A549 (cell line): ENCODE results near the gene TUBA4A. TPM values are rescaled to one million over a fixed set of nuclear protein-coding genes. Genes with fewer than 3 reads are reported as not detected.

ENCODE experiments used
- ATAC-seq, 2 experiments: fragments of 200-7000 bp in 1 of 2; fragments of >200 bp in 1 of 2; cut with Nextera tagmentation in 1 of 2; cut with Tn5 transposase in 1 of 2; 3 replicates each; pipeline versions ENCODE4 v1.8.0 to v1.9.1; 2018 to 2020; ENCODE audit warnings: mild to moderate bottlenecking in 1 of 2, moderate library complexity in 1 of 2
- CTCF ChIA-PET: fragments of 300-600 bp; sonication (Branson Sonifier 250); formaldehyde crosslinking; extraction: SDS; loops from one replicate; lab custom pipeline; 2021; ENCODE audit warnings: antibody characterized with exemption, inconsistent platforms; lab: Yijun Ruan, JAX
- POLR2A ChIA-PET: fragments of 350-600 bp; formaldehyde crosslinking; extraction: SDS; loops from one replicate; lab custom pipeline; 2021; ENCODE audit warnings: antibody characterized with exemption, inconsistent platforms; lab: Yijun Ruan, JAX
- DNase-seq, 2 experiments: peaks; one replicate each; pipeline versions ENCODE4 v3.0.0 to v3.0.0-alpha.2; 2011 to 2016; ENCODE audit warnings: low read depth in 1 of 2, low spot score in 1 of 2
- FAIRE-seq: peaks from 2 replicates; lab custom pipeline; 2011; peaks lifted over from hg19 to GRCh38; lab: Jason Lieb, UNC
- H3K27ac ChIP-seq, 2 experiments: fragments of >200 bp; sonication (Bioruptor Twin); formaldehyde crosslinking; 3 replicates each; pipeline ENCODE4 v1.5.1; 2016 to 2017
- H3K4me1 ChIP-seq: fragments of >200 bp; sonication (Bioruptor Twin); formaldehyde crosslinking; 3 replicates; pipeline ENCODE4 v1.6.1; 2016
- H3K4me2 ChIP-seq: fragments of >200 bp; sonication (Bioruptor Twin); formaldehyde crosslinking; 3 replicates; pipeline ENCODE4 v1.6.1; 2016
- H3K4me3 ChIP-seq: fragments of >200 bp; sonication (Bioruptor Twin); formaldehyde crosslinking; 3 replicates; pipeline ENCODE4 v1.5.1; 2016
- H3K9me3 ChIP-seq: fragments of >200 bp; sonication (Bioruptor Twin); formaldehyde crosslinking; 3 replicates; pipeline ENCODE4 v1.6.1; 2016
- BHLHE40 ChIP-seq: IDR thresholded peaks from 2 replicates; pipeline ENCODE4 v1.6.1; 2012; ENCODE audit warnings: low read depth, low read length, inconsistent platforms
- CHD2 ChIP-seq: fragments of 150-350 bp; IDR thresholded peaks from 2 replicates; pipeline ENCODE4 v1.6.1; 2014; ENCODE audit warnings: low read length; ENCODE audit not compliant: partially characterized antibody
- CHD4 ChIP-seq: fragments of 200-600 bp; sonication (generic); IDR thresholded peaks from 2 replicates; pipeline ENCODE4 v1.6.1; 2016; ENCODE audit warnings: antibody characterized with exemption, mild to moderate bottlenecking, borderline replicate concordance
- EP300 ChIP-seq, 2 experiments: fragments of >200 bp; sonication (Bioruptor Twin); formaldehyde crosslinking; IDR thresholded peaks; 2 replicates in 1 of 2; 3 replicates in 1 of 2; pipeline ENCODE4 v1.6.1; 2016 to 2017
- ESRRA ChIP-seq: fragments of 150-350 bp; IDR thresholded peaks from 2 replicates; pipeline ENCODE4 v1.6.1; 2014; ENCODE audit warnings: mild to moderate bottlenecking, low read length, borderline replicate concordance
- FOSB ChIP-seq: fragments of 250-450 bp; sonication (Bioruptor Pico); IDR thresholded peaks from 2 replicates; pipeline ENCODE4 v1.5.0; 2020; ENCODE audit warnings: mild to moderate bottlenecking, moderate library complexity
- FOXS1 ChIP-seq: fragments of 250-450 bp; sonication (Bioruptor Pico); IDR thresholded peaks from 2 replicates; pipeline ENCODE4 v1.5.0; 2020; ENCODE audit warnings: mild to moderate bottlenecking, moderate library complexity
- GATA3 ChIP-seq: IDR thresholded peaks from 2 replicates; pipeline ENCODE4 v1.6.1; 2012; ENCODE audit warnings: borderline replicate concordance
- HEYL ChIP-seq: fragments of 250-450 bp; sonication (Bioruptor Pico); IDR thresholded peaks from 2 replicates; pipeline ENCODE4 v1.8.0; 2021; ENCODE audit warnings: mild to moderate bottlenecking, moderate library complexity
- HOXB5 ChIP-seq: fragments of 250-450 bp; sonication (Bioruptor Pico); IDR thresholded peaks from 2 replicates; pipeline ENCODE4 v1.5.0; 2020; ENCODE audit warnings: mild to moderate bottlenecking, moderate library complexity
- KDM5A ChIP-seq: fragments of 200-600 bp; sonication (generic); IDR thresholded peaks from 2 replicates; pipeline ENCODE4 v1.6.1; 2016; ENCODE audit warnings: antibody characterized with exemption, mild to moderate bottlenecking
- MAZ ChIP-seq: fragments of 150-350 bp; IDR thresholded peaks from 2 replicates; pipeline ENCODE4 v1.6.1; 2014; ENCODE audit warnings: antibody characterized with exemption, low read depth, low read length, borderline replicate concordance
- NFE2L2 ChIP-seq: fragments of 150-350 bp; conservative IDR thresholded peaks from 2 replicates; pipeline ENCODE4 v1.6.1; 2014; ENCODE audit warnings: low read length
- NPAS2 ChIP-seq: fragments of 250-450 bp; sonication (Bioruptor Pico); IDR thresholded peaks from 2 replicates; pipeline ENCODE4 v1.8.0; 2022; ENCODE audit warnings: mild to moderate bottlenecking, moderate library complexity, borderline replicate concordance
- NR3C1 ChIP-seq: fragments of >200 bp; sonication (Bioruptor Twin); formaldehyde crosslinking; IDR thresholded peaks from 3 replicates; pipeline ENCODE4 v1.6.1; 2017
- RAD21 ChIP-seq, 2 experiments: fragments of >200 bp in 1 of 2; sonication (Bioruptor Twin) in 1 of 2; formaldehyde crosslinking in 1 of 2; IDR thresholded peaks in 1 of 2; conservative IDR thresholded peaks in 1 of 2; 2 replicates in 1 of 2; 3 replicates in 1 of 2; pipeline ENCODE4 v1.6.1; 2012 to 2018; ENCODE audit warnings: inconsistent platforms in 1 of 2
- RARB ChIP-seq: fragments of 250-450 bp; sonication (Bioruptor Pico); IDR thresholded peaks from 2 replicates; pipeline ENCODE4 v1.8.0; 2021; ENCODE audit warnings: mild to moderate bottlenecking, moderate library complexity
- RFX5 ChIP-seq: fragments of 450-650 bp; IDR thresholded peaks from 2 replicates; pipeline ENCODE4 v1.7.1; 2014; ENCODE audit warnings: antibody characterized with exemption, mild to moderate bottlenecking, moderate library complexity
- RNF2 ChIP-seq: fragments of 200-600 bp; sonication (generic); IDR thresholded peaks from 2 replicates; pipeline ENCODE4 v1.6.1; 2016; ENCODE audit warnings: low read depth, mild to moderate bottlenecking, antibody characterized with exemption, moderate library complexity, borderline replicate concordance
- SMC3 ChIP-seq: fragments of >200 bp; sonication (Bioruptor Twin); formaldehyde crosslinking; IDR thresholded peaks from 3 replicates; pipeline ENCODE4 v1.6.1; 2018; ENCODE audit warnings: inconsistent platforms
- TFCP2L1 ChIP-seq: fragments of 250-450 bp; sonication (Bioruptor Pico); IDR thresholded peaks from 2 replicates; pipeline ENCODE4 v1.5.0; 2021; ENCODE audit warnings: mild to moderate bottlenecking
- ZC3H11A ChIP-seq: fragments of 450-650 bp; IDR thresholded peaks from 2 replicates; pipeline ENCODE4 v1.6.1; 2014; ENCODE audit warnings: antibody characterized with exemption, mild to moderate bottlenecking
- whole genome bisulfite sequencing: methylation state at CpG from one replicate; pipeline ENCODE4 v1.1.6; 2017; ENCODE audit errors: missing lambda C conversion rate; 5-methylcytosine and 5-hydroxymethylcytosine counted together
- polyA plus RNA-seq, 4 experiments: library from polyadenylated mRNA; depleted of rRNA in 3 of 4; stranded (reverse); fragments of >200 nt; fragmentation: RNase III in 1 of 4; extraction: RNeasy Plus Mini Kit Qiagen cat#74134 plus additional on column Dnase treatment in 1 of 4; gene quantifications; 2 replicates in 3 of 4; 3 replicates in 1 of 4; pipeline ENCODE4 v1.2.3, GENCODE V29; 2011 to 2017
- TF ChIP-seq, protein P1 (sequence below): fragments of >200 bp; sonication (Bioruptor Twin); formaldehyde crosslinking; IDR thresholded peaks from 3 replicates; pipeline ENCODE4 v1.5.1; 2016
- TF ChIP-seq, protein P2 (sequence below): fragments of 250-450 bp; sonication (Bioruptor Pico); IDR thresholded peaks from 2 replicates; pipeline ENCODE4 v1.5.0; 2021; ENCODE audit warnings: mild to moderate bottlenecking, moderate library complexity, borderline replicate concordance
- TF ChIP-seq, protein P3 (sequence below): fragments of 450-650 bp; IDR thresholded peaks from 2 replicates; pipeline ENCODE4 v1.6.1; 2014; ENCODE audit warnings: antibody characterized with exemption
- TF ChIP-seq, protein P4 (sequence below): IDR thresholded peaks from 2 replicates; pipeline ENCODE4 v1.6.1; 2012

The TUBA4A gene
- polyA plus RNA-seq, 2 of the 4 experiments (the other 2 are of a cell fraction): 222 to 450 TPM

DNA sequence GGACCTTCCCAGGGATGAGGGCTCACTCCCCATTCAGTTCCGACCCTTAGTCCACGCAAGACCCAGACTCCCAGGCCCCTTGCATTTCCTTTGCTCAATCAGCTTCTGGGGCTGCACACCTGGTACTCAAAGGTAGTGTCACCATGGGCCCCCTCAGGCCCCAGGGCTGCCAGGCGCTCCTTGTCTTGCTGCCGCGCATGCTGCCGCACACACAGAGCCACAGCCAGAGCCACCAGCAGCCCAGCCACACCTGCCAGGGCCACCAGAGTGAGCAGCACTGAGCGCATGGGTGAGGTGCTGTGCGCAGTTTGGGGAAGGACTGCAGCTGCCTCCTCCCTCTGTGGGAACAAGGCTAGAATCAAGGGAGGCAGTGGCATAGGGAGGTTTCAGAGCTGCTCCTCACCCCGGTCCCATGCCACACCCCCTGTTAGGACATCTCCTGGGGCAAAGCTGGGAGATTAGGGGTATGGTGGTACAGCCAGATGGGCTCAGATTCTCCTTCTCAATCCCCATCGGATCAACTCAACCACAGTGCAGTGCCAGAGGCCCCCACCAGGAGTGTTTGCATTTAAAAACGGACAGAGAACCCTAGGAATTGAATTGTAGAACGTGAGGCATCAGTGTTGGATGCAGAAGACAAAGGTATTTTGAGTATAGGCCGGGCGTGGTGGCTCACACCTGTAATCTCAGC is 44.2 kb upstream of the TUBA4A start (continued):
- TF ChIP-seq RNF2: no peak

DNA sequence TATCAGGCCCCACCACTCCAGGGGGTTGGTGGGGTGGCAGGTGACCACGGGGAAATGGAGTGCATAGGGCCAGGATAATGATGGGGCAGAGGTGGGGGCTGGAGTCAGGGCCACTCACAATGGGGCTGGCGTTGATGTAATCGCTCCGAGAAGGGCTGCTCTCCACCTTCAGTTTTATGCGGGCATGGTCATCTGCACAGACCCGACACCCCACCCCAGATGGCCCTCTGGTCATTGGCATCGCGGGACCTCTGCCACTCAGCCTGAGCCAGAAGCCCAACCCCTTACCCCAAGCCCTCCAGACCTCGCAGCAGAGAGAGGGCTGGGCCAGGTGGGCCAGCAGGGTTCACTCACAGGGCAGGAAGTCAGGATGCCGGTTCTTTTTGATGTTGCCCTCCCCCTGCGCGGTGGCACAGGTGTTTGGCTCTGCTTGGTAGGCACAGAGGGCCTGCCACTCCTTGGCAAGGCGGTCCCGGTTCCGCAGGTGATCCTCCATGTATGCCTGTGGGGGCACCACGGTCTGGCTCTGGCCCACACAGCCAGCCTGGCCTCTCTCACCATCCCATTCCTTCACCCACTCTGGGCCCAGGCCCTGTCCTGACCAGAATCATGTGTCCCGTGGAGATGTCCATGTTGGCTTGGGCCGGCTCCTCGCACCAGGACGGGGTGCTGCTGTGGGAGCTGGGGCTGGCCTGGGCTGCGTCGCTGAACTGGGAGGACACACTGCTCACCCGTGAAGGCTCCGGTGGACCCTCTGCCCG is 43.1 kb upstream of the TUBA4A start:
- ChIA-PET POLR2A (no interaction called here), CTCF (interaction anchor here (1.2 to 16.3 kb wide), 15 partner anchors 11 to 139 kb away, joined by 3 to 540 read pairs (median 19); partner anchors contain the start of genes ABCB6, ANKZF1, ATG9A and CNPPD1)
- TF ChIP-seq TFCP2L1 (CRISPR knock-in tag) (no peak), RARB (CRISPR knock-in tag) (no peak), HOXB5 (CRISPR knock-in tag) (no peak), KDM5A (no peak), NPAS2 (CRISPR knock-in tag) (no peak), NR3C1 (no peak), FOXS1 (CRISPR knock-in tag) (no peak), FOSB (no peak), HEYL (no peak), RFX5 (no peak), CHD2 (no peak), SMC3 (no peak), GATA3 (no peak), ZC3H11A (no peak)
- TF ChIP-seq, protein P1, sequence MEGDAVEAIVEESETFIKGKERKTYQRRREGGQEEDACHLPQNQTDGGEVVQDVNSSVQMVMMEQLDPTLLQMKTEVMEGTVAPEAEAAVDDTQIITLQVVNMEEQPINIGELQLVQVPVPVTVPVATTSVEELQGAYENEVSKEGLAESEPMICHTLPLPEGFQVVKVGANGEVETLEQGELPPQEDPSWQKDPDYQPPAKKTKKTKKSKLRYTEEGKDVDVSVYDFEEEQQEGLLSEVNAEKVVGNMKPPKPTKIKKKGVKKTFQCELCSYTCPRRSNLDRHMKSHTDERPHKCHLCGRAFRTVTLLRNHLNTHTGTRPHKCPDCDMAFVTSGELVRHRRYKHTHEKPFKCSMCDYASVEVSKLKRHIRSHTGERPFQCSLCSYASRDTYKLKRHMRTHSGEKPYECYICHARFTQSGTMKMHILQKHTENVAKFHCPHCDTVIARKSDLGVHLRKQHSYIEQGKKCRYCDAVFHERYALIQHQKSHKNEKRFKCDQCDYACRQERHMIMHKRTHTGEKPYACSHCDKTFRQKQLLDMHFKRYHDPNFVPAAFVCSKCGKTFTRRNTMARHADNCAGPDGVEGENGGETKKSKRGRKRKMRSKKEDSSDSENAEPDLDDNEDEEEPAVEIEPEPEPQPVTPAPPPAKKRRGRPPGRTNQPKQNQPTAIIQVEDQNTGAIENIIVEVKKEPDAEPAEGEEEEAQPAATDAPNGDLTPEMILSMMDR: no peak
- TF ChIP-seq, protein P2, sequence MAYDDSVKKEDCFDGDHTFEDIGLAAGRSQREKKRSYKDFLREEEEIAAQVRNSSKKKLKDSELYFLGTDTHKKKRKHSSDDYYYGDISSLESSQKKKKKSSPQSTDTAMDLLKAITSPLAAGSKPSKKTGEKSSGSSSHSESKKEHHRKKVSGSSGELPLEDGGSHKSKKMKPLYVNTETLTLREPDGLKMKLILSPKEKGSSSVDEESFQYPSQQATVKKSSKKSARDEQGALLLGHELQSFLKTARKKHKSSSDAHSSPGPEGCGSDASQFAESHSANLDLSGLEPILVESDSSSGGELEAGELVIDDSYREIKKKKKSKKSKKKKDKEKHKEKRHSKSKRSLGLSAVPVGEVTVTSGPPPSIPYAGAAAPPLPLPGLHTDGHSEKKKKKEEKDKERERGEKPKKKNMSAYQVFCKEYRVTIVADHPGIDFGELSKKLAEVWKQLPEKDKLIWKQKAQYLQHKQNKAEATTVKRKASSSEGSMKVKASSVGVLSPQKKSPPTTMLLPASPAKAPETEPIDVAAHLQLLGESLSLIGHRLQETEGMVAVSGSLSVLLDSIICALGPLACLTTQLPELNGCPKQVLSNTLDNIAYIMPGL (CRISPR knock-in tag): no peak
- TF ChIP-seq, protein P3, sequence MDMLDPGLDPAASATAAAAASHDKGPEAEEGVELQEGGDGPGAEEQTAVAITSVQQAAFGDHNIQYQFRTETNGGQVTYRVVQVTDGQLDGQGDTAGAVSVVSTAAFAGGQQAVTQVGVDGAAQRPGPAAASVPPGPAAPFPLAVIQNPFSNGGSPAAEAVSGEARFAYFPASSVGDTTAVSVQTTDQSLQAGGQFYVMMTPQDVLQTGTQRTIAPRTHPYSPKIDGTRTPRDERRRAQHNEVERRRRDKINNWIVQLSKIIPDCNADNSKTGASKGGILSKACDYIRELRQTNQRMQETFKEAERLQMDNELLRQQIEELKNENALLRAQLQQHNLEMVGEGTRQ: no peak
- TF ChIP-seq, protein P4, sequence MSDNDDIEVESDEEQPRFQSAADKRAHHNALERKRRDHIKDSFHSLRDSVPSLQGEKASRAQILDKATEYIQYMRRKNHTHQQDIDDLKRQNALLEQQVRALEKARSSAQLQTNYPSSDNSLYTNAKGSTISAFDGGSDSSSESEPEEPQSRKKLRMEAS: no peak
- Histone ChIP-seq H3K27ac (no peak overlapping the region), H3K9me3 (no peaks in the 10 kb centered on the region), H3K4me3 (no peak overlapping the region), H3K4me2 (no peak overlapping the region), H3K4me1 (peaks cover 17% of the 10 kb centered on the region)
- WGBS: 83% methylated on average over 19 of the region's 25 CpGs
- DNase-seq (no peak), ATAC-seq (no peak), FAIRE-seq (no peak)

DNA sequence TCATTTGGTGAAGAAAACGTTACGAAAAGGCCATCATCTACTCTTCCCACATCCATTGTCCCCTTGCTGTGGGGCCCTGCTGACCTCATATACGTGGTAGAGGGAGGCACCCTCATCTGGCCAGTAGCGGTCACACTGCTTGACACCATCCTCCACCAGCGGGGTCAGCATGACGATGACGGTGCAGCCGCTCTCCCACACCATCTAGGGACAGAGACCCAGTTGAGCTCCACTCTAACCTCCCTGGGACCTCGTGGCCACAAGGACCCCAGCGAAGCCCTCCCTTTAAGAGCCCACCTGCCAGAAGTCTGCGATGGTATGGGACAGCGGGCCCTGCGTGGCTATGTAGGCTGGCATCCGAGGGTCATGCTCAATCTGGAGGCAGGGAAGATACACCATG is 42.4 kb upstream of the TUBA4A start:
- H3K9me3 ChIP-seq: no peaks in the 10 kb centered on the region
- ATAC-seq (no peak), FAIRE-seq (no peak), DNase-seq (no peak)
- ChIA-PET POLR2A (no interaction called here), CTCF (interaction anchor here (1.3 to 16.3 kb wide), 19 partner anchors 16 to 301 kb away, joined by 3 to 540 read pairs (median 15); partner anchors contain the start of genes ANKZF1, ATG9A, CNPPD1 and DNAJB2)
- 78% methylated on average over 14 of the region's 14 CpGs for WGBS
- no peak overlapping the region for H3K4me2 ChIP-seq
- no peak overlapping the region for H3K4me3 ChIP-seq
- H3K27ac ChIP-seq: no peak overlapping the region
- peaks cover 17% of the 10 kb centered on the region for H3K4me1 ChIP-seq
- TF ChIP-seq SMC3 (no peak), EP300 (IDR thresholded peaks at IDR 0.05) (no peak), BHLHE40 (no peak), ESRRA (no peak), RAD21 (conservative IDR thresholded peaks at IDR 0.05 in 1 of 2, IDR thresholded peaks at IDR 0.05 in 1 of 2) (no peak), GATA3 (no peak), MAZ (no peak), NFE2L2 (no peak), FOSB (no peak), CHD4 (no peak)
- TF ChIP-seq, protein P3: no peak
- TF ChIP-seq, protein P1: no peak
